Neuronal stem cell (in vitro differentiated cells): ENCODE data around the gene SLF2.

Experiments used
- DNase-seq: peaks from one replicate; pipeline ENCODE4 v3.0.0-alpha.2; 2013; ENCODE audit warnings: low spot score
- H2AFZ ChIP-seq: one replicate; pipeline ENCODE4 v1.6.1; 2013; ENCODE audit warnings: mild to moderate bottlenecking, low read length, inconsistent platforms
- H2AK5ac ChIP-seq: 2 replicates; pipeline ENCODE4 v1.6.1; 2013; ENCODE audit warnings: low read depth, mild to moderate bottlenecking, inconsistent platforms, low read length, moderate library complexity, mixed read lengths
- H2BK120ac ChIP-seq: 2 replicates; pipeline ENCODE4 v1.6.1; 2013; ENCODE audit warnings: low read depth, mild to moderate bottlenecking, inconsistent platforms, low read length, moderate library complexity, mixed read lengths
- H2BK12ac ChIP-seq: one replicate; pipeline ENCODE4 v1.6.1; 2013; ENCODE audit warnings: low read length, inconsistent platforms
- H2BK15ac ChIP-seq: 2 replicates; pipeline ENCODE4 v1.6.1; 2013; ENCODE audit warnings: mild to moderate bottlenecking, low read length, inconsistent platforms, mixed read lengths
- H2BK5ac ChIP-seq: one replicate; pipeline ENCODE4 v1.6.1; 2013; ENCODE audit warnings: inconsistent platforms, mild to moderate bottlenecking, low read length, moderate library complexity
- H3K14ac ChIP-seq: one replicate; pipeline ENCODE4 v1.6.1; 2013; ENCODE audit warnings: low read length, inconsistent platforms
- H3K18ac ChIP-seq: 2 replicates; pipeline ENCODE4 v1.6.1; 2013; ENCODE audit warnings: low read length, inconsistent platforms
- H3K23ac ChIP-seq: 2 replicates; pipeline ENCODE4 v1.6.1; 2013; ENCODE audit warnings: low read depth, mild to moderate bottlenecking, mixed read lengths, low read length, inconsistent platforms; ENCODE audit not compliant: poor library complexity
- H3K27ac ChIP-seq: replicated peaks from 3 replicates; pipeline ENCODE4 v1.5.1; 2013; ENCODE audit warnings: low read length, inconsistent platforms
- H3K27me3 ChIP-seq, 3 experiments: 2 replicates each; pipeline ENCODE4 v1.6.1; 2013; ENCODE audit warnings: low read length in 3 of 3, mild to moderate bottlenecking in 2 of 3, inconsistent platforms in 1 of 3, low read depth in 1 of 3, mixed read lengths in 1 of 3, moderate library complexity in 1 of 3; ENCODE audit not compliant: control insufficient read depth in 3 of 3, insufficient read depth in 3 of 3
- H3K36me3 ChIP-seq, 2 donors: replicated peaks in 1 of 2; 2 replicates each; pipeline ENCODE4 v1.6.1; 2013; ENCODE audit warnings: low read length in 2 of 2; ENCODE audit not compliant: control insufficient read depth in 2 of 2, insufficient read depth in 2 of 2
- H3K4ac ChIP-seq: 2 replicates; pipeline ENCODE4 v1.6.1; 2013; ENCODE audit warnings: inconsistent platforms, mild to moderate bottlenecking, low read length, moderate library complexity
- H3K4me1 ChIP-seq, 2 donors: 1 replicate in 1 of 2; 2 replicates in 1 of 2; pipeline ENCODE4 v1.6.1; 2013; ENCODE audit warnings: low read length in 2 of 2, low read depth in 1 of 2; ENCODE audit not compliant: control insufficient read depth in 2 of 2, insufficient read depth in 1 of 2
- H3K4me2 ChIP-seq: one replicate; pipeline ENCODE4 v1.6.1; 2013; ENCODE audit warnings: mild to moderate bottlenecking, low read length, inconsistent platforms; ENCODE audit not compliant: insufficient read depth, poor library complexity, severe bottlenecking
- H3K4me3 ChIP-seq, 2 donors: 2 replicates each; pipeline ENCODE4 v1.5.1; 2013; ENCODE audit warnings: low read length in 2 of 2, mild to moderate bottlenecking in 2 of 2, inconsistent platforms in 1 of 2, moderate library complexity in 1 of 2
- H3K79me1 ChIP-seq: one replicate; pipeline ENCODE4 v1.6.1; 2013; ENCODE audit warnings: low read depth, mild to moderate bottlenecking, inconsistent platforms, low read length, moderate library complexity
- H3K9ac ChIP-seq: one replicate; pipeline ENCODE4 v1.6.1; 2013; ENCODE audit warnings: mild to moderate bottlenecking, low read depth, low read length, inconsistent platforms; ENCODE audit not compliant: poor library complexity
- H3K9me3 ChIP-seq, 2 donors: replicated peaks in 1 of 2; 2 replicates each; pipeline versions ENCODE3 to v1.6.1; 2013; ENCODE audit warnings: low read length in 2 of 2, mild to moderate bottlenecking in 2 of 2, inconsistent platforms in 1 of 2, low read depth in 1 of 2, mixed read lengths in 1 of 2, moderate library complexity in 1 of 2; ENCODE audit not compliant: control insufficient read depth in 2 of 2, insufficient read depth in 1 of 2
- H4K8ac ChIP-seq: one replicate; pipeline ENCODE4 v1.6.1; 2013; ENCODE audit warnings: low read depth, mild to moderate bottlenecking, inconsistent platforms, low read length, moderate library complexity
- H4K91ac ChIP-seq: one replicate; pipeline ENCODE4 v1.6.1; 2013; ENCODE audit warnings: low read length, low read depth, mild to moderate bottlenecking, inconsistent platforms; ENCODE audit not compliant: poor library complexity
- WGBS, 2 donors: extraction: QIAGEN DNeasy Blood & Tissue Kit; methylation state at CpG; one replicate each; pipeline ENCODE4 v1.1.7; 2013; ENCODE audit warnings: missing lambda C conversion rate in 2 of 2, mixed read lengths in 1 of 2; ENCODE audit not compliant: insufficient read length in 2 of 2, insufficient replicate concordance in 1 of 2; ENCODE audit errors: extremely low coverage in 2 of 2; 5-methylcytosine and 5-hydroxymethylcytosine counted together

Gene SLF2

DNA sequence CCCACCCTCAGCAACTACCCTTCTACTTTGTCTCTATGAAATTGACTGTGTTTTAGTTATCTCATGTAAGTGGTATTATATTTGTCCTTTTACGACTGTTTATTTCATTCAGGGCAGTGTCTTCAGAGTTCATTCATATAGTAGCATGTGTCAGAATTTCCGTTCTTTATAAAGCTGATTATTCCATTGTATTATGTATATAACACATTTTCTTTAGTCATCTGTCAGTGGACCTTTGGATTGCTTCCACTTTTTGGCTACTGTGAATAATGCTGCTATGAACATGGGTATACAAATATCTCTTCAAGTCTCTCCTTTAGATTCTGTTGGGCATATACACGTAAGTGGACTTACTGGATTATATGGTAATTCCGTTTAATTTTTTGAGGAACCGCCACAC lies 14.5 kb downstream of the SLF2 start:
- Histone ChIP-seq H4K8ac (no peak overlapping the region), H3K4ac (no peak overlapping the region), H2BK15ac (no peak overlapping the region), H4K91ac (no peak overlapping the region), H3K9ac (no peak overlapping the region), H3K14ac (no peak overlapping the region), H3K4me2 (no peak overlapping the region), H3K18ac (no peak overlapping the region), H3K4me1 (no peaks in the 10 kb centered on the region), H3K4me3 (no peak overlapping the region), H3K23ac (no peak overlapping the region), H2BK5ac (no peak overlapping the region), H3K36me3 (peaks cover 12 to 99% of the 10 kb centered on the region in 2 donors), H3K27me3 (no peaks in the 10 kb centered on the region), H3K9me3 (no peaks in the 10 kb centered on the region), H3K79me1 (no peaks in the 10 kb centered on the region), H3K27ac (no peak overlapping the region), H2BK12ac (no peak overlapping the region), H2AK5ac (no peak overlapping the region), H2AFZ (no peak overlapping the region), H2BK120ac (no peak overlapping the region)
- WGBS, 2 donors, result no CpG with 5 or more reads among the region's 5 CpGs
- no peak for DNase-seq

DNA sequence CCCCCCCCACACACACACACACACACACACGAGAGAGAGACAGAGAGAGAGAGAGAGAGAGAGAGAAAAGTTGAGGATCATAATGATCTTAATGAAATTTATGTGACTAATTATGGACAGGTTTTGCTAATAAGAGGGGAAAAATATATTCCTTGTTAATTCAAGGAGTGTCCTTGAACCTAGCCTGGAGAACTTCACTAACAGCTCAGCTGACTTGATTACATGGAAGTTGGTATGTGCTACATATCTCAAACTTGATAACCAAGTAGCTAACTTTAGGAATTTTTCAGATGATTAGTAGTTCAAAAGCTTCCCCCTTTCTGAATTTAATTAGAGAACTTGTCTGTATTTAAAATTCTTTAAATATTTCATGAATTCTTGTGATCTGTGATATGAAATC lies 15.3 kb downstream of the SLF2 start:
- Histone ChIP-seq H4K91ac (no peak overlapping the region), H3K18ac (no peak overlapping the region), H3K79me1 (no peaks in the 10 kb centered on the region), H3K9ac (no peak overlapping the region), H3K4ac (no peak overlapping the region), H3K36me3 (peaks cover 14 to 99% of the 10 kb centered on the region in 2 donors), H3K4me3 (no peak overlapping the region), H2BK120ac (no peak overlapping the region), H2AFZ (no peak overlapping the region), H2AK5ac (no peak overlapping the region), H2BK12ac (no peak overlapping the region), H3K23ac (no peak overlapping the region), H3K27ac (no peak overlapping the region), H3K4me1 (no peaks in the 10 kb centered on the region), H3K9me3 (no peaks in the 10 kb centered on the region), H2BK15ac (no peak overlapping the region), H3K27me3 (no peaks in the 10 kb centered on the region), H3K4me2 (no peak overlapping the region), H2BK5ac (no peak overlapping the region), H3K14ac (no peak overlapping the region), H4K8ac (no peak overlapping the region)
- DNase-seq, result no peak
- no CpG with 5 or more reads among the region's 1 CpG for WGBS, 2 donors

DNA sequence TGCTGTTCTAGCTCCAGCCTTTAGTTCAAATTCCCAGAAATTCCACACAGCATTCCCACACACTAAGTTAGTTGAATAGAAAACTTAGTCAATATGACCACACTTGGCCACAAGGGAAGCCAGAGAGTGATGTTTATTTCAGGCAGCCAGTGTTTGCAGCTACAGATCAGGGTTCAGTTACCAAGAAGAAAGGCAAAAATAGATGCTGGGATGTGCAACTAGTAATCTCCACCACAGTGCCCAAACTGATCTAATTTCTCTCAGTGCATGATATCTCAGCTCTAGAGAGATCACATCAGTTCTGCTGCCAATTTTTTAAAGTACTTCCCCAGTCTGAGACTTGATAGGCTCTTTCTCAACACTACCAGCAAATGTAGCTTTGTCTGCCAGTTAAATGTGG lies 17.6 kb downstream of the SLF2 start:
- Histone ChIP-seq H2BK12ac (no peak overlapping the region), H2AK5ac (no peak overlapping the region), H3K4me3 (no peak overlapping the region), H4K8ac (no peak overlapping the region), H4K91ac (no peak overlapping the region), H3K4ac (no peak overlapping the region), H2BK15ac (no peak overlapping the region), H3K79me1 (no peaks in the 10 kb centered on the region), H3K4me1 (no peaks in the 10 kb centered on the region), H3K18ac (no peak overlapping the region), H3K14ac (no peak overlapping the region), H3K9me3 (no peaks in the 10 kb centered on the region), H2BK5ac (no peak overlapping the region), H3K36me3 (peaks cover 6 to 93% of the 10 kb centered on the region in 2 donors), H3K4me2 (no peak overlapping the region), H3K23ac (no peak overlapping the region), H2BK120ac (no peak overlapping the region), H3K27me3 (no peaks in the 10 kb centered on the region), H3K27ac (no peak overlapping the region), H3K9ac (no peak overlapping the region), H2AFZ (no peak overlapping the region)
- DNase-seq, result no peak

DNA sequence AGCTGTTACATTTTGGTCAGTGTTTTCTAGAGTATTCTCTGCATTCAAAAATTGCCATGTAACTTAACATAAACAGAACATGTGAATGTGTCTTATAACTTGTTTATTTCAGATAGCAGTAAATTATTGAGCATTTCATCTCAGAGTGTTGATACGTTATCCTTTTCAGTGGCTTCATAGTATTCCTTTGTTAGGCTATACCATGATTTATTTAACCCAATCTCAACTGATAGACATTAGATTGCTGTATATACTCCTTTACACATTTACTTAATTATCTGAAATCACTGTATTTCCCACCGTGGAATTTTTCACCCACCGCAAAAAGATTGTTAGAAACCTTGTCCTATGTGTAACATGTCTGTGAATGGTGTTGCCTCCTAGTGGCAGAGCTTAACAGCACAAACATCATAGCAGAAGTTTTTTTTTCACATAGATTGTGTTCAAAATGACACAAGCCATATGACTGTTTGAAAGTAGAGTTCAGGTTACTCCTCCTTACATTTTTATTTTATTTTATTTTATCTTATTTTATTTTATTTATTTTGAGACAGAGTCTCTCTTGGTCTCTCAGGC lies 21.4 kb downstream of the SLF2 start:
- H2AK5ac ChIP-seq, result no peak overlapping the region
- H3K27ac ChIP-seq, result no peak overlapping the region
- H3K4me3 ChIP-seq, result no peak overlapping the region
- no peak overlapping the region for H2BK5ac ChIP-seq
- no peaks in the 10 kb centered on the region for H3K27me3 ChIP-seq
- DNase-seq, result no peak
- no peak overlapping the region for H3K4ac ChIP-seq
- H4K91ac ChIP-seq, result no peak overlapping the region
- H2BK15ac ChIP-seq, result no peak overlapping the region
- H2BK120ac ChIP-seq, result no peak overlapping the region
- H3K23ac ChIP-seq, result no peak overlapping the region
- no peak overlapping the region for H4K8ac ChIP-seq
- no peak overlapping the region for H3K14ac ChIP-seq
- no peak overlapping the region for H3K9ac ChIP-seq
- no peak overlapping the region for H3K4me2 ChIP-seq
- H2BK12ac ChIP-seq, result no peak overlapping the region
- H3K4me1 ChIP-seq, result no peaks in the 10 kb centered on the region
- H3K36me3 ChIP-seq, result peaks cover 8 to 91% of the 10 kb centered on the region in 2 donors
- no peak overlapping the region for H2AFZ ChIP-seq
- no peak overlapping the region for H3K18ac ChIP-seq
- H3K79me1 ChIP-seq, result no peaks in the 10 kb centered on the region
- H3K9me3 ChIP-seq, result no peaks in the 10 kb centered on the region
- WGBS, 2 donors, result no CpG with 5 or more reads among the region's 3 CpGs
